MCF 10A (cell line): ENCODE results near the gene FAM89B. TPM values are rescaled to one million over a fixed set of nuclear protein-coding genes. Genes with fewer than 3 reads are reported as not detected.

Source experiments
- BruUV-seq: library from RNA; stranded (reverse); fragments of 400-500 nt; replicated peaks from 2 replicates; lab custom pipeline; 2021; lab: Mats Ljungman, UMichigan
- CTCF ChIA-PET: fragments of 300-600 bp; sonication (Branson Sonifier 250); formaldehyde crosslinking; extraction: SDS; loops from one replicate; lab custom pipeline; 2021; ENCODE audit warnings: antibody characterized with exemption, inconsistent platforms; lab: Yijun Ruan, JAX
- POLR2A ChIA-PET: fragments of 300-600, 350-650 bp; sonication (Branson Sonifier 250); formaldehyde crosslinking; extraction: SDS; loops from one replicate; lab custom pipeline; 2020; ENCODE audit warnings: antibody characterized with exemption, inconsistent platforms; lab: Yijun Ruan, JAX
- DNase-seq: peaks from one replicate; pipeline ENCODE4 v3.0.0-alpha.2; 2018; ENCODE audit not compliant: unreplicated experiment
- H3K27ac Mint-ChIP-seq: one replicate; pipeline ENCODE4 v1.8.0; 2022; ENCODE audit warnings: mild to moderate bottlenecking, low read depth, mixed read lengths; ENCODE audit not compliant: unreplicated experiment
- H3K27me3 Mint-ChIP-seq: one replicate; pipeline ENCODE4 v1.8.0; 2022; ENCODE audit warnings: mixed read lengths; ENCODE audit not compliant: insufficient read depth, unreplicated experiment
- H3K36me3 Mint-ChIP-seq: one replicate; pipeline ENCODE4 v1.8.0; 2022; ENCODE audit warnings: mild to moderate bottlenecking, moderate library complexity, mixed read lengths; ENCODE audit not compliant: insufficient read depth, unreplicated experiment
- H3K4me1 Mint-ChIP-seq: one replicate; pipeline ENCODE4 v1.8.0; 2022; ENCODE audit warnings: mixed read lengths; ENCODE audit not compliant: insufficient read depth, unreplicated experiment
- H3K4me3 Mint-ChIP-seq: one replicate; pipeline ENCODE4 v1.8.0; 2022; ENCODE audit warnings: mild to moderate bottlenecking, moderate library complexity, mixed read lengths; ENCODE audit not compliant: unreplicated experiment
- H3K9me3 Mint-ChIP-seq: one replicate; pipeline ENCODE4 v1.8.0; 2022; ENCODE audit warnings: mixed read lengths; ENCODE audit not compliant: unreplicated experiment
- CTCF ChIP-seq: fragments of 200-600 bp; IDR thresholded peaks from one replicate; pipeline ENCODE4 v1.8.0; 2022; ENCODE audit warnings: antibody characterized with exemption, mild to moderate bottlenecking; ENCODE audit not compliant: unreplicated experiment
- intact Hi-C: fragments of 100-400 bp; cut with micrococcal nuclease; formaldehyde crosslinking; loops from 2 replicates; pipeline ENCODE4 v1.14.1; 2022
- total RNA-seq: library from RNA; stranded (reverse); gene quantifications from 2 replicates; pipeline ENCODE4 v1.2.3, GENCODE V29; 2022

FAM89B gene
- total RNA-seq, 1 experiment from 2014 or later, result 16.7 TPM

GRCh38 chr11:65538232-65538914, 34.0 kb upstream of the FAM89B start:
- intact Hi-C loops, result no loop called here
- TSS peak; percentile 54 for BruUV-seq

GRCh38 chr11:65538915-65539743, 33.2 kb upstream of the FAM89B start:
- H3K36me3 Mint-ChIP-seq, result no peaks in the 10 kb centered on the region
- ChIA-PET POLR2A (interaction anchor here (0.6 to 4.0 kb wide), 8 partner anchors 14 to 1100 kb away, joined by 3 to 75 read pairs (median 14); partner anchors contain the start of genes EHBP1L1, FAM89B, LTBP3 and MAP3K11), CTCF (interaction anchor here (0.7 to 3.7 kb wide), 5 partner anchors 9 to 55 kb away, joined by 4 to 51 read pairs (median 25); partner anchors contain the start of gene FAM89B)
- no peak overlapping the region for H3K27ac Mint-ChIP-seq
- TF ChIP-seq CTCF, result no peak
- peaks cover 6% of the 10 kb centered on the region for H3K4me1 Mint-ChIP-seq
- no TSS peak for BruUV-seq
- intact Hi-C loops, result no loop called here
- H3K4me3 Mint-ChIP-seq, result no peak overlapping the region
- DNase-seq, result no peak
- H3K27me3 Mint-ChIP-seq, result no peaks in the 10 kb centered on the region
- no peaks in the 10 kb centered on the region for H3K9me3 Mint-ChIP-seq

More at GRCh38 chr11:65538232-65538914, 34.0 kb upstream of the FAM89B start:
- POLR2A ChIA-PET, result interaction anchor here (0.7 to 1.5 kb wide), 2 partner anchors 37 to 242 kb away, joined by 3 to 4 read pairs; partner anchors contain the start of gene EHBP1L1
- Mint-ChIP-seq H3K27me3 (no peaks in the 10 kb centered on the region), H3K36me3 (no peaks in the 10 kb centered on the region), H3K4me3 (peak overlapping the region; percentile 36), H3K4me1 (peaks cover 6% of the 10 kb centered on the region), H3K9me3 (no peaks in the 10 kb centered on the region), H3K27ac (no peak overlapping the region)
- TF ChIP-seq CTCF, result no peak
- DNase-seq, result no peak
- CTCF ChIA-PET, result interaction anchor here (0.7 to 3.2 kb wide), 2 partner anchors 8 to 251 kb away, joined by 3 to 26 read pairs; no protein-coding TSS in a partner anchor

- BruUV-seq, result no TSS peak
- Mint-ChIP-seq H3K4me3 (peak overlapping the region; percentile 79), H3K27ac (no peak overlapping the region), H3K9me3 (no peaks in the 10 kb centered on the region), H3K4me1 (peaks cover 6% of the 10 kb centered on the region), H3K27me3 (no peaks in the 10 kb centered on the region), H3K36me3 (no peaks in the 10 kb centered on the region)
- ChIA-PET POLR2A (interaction anchor here (0.6 to 4.0 kb wide), 17 partner anchors 14 to 1099 kb away, joined by 3 to 75 read pairs (median 5); partner anchors contain the start of genes DPF2, EHBP1L1, FAM89B and KAT5), CTCF (interaction anchor here (0.6 to 3.7 kb wide), 18 partner anchors 9 to 1446 kb away, joined by 3 to 51 read pairs (median 6); partner anchors contain the start of genes FAM89B and PCNX3)
- no peak for TF ChIP-seq CTCF
- intact Hi-C loops, result loop anchor here (1.0 to 2.0 kb wide), 3 partner anchors 17 to 48 kb away; partner anchors contain the start of gene FAM89B
- no peak for DNase-seq
Observed at GRCh38 chr11:65539744-65540289, 32.5 kb upstream of the FAM89B start.
